Prostate gland (tissue), 2 donors: Measurements from ENCODE around the gene SIRT7.
A peak's percentile ranks its signal among the peaks of the same experiment; 100 is the strongest.

Source experiments
- POLR2A ChIP-seq: fragments of 450-650 bp; IDR thresholded peaks from one replicate; pipeline ENCODE4 v1.6.1; 2016; ENCODE audit warnings: antibody characterized with exemption, mild to moderate bottlenecking
- POLR2AphosphoS5 ChIP-seq: sonication (generic); formaldehyde crosslinking; IDR thresholded peaks from one replicate; pipeline ENCODE4 v1.6.1; 2017; ENCODE audit warnings: antibody characterized with exemption
- TF ChIP-seq, protein P1 (sequence below), 4 experiments: fragments of 200-600 bp in 2 of 4; fragments of 450-650 bp in 2 of 4; sonication (generic) in 2 of 4; IDR thresholded peaks; 1 replicate in 3 of 4; 2 replicates in 1 of 4; pipeline ENCODE4 v1.5.1; 2016 to 2019; ENCODE audit warnings: antibody characterized with exemption in 4 of 4, mild to moderate bottlenecking in 2 of 4, moderate library complexity in 2 of 4

DNA sequence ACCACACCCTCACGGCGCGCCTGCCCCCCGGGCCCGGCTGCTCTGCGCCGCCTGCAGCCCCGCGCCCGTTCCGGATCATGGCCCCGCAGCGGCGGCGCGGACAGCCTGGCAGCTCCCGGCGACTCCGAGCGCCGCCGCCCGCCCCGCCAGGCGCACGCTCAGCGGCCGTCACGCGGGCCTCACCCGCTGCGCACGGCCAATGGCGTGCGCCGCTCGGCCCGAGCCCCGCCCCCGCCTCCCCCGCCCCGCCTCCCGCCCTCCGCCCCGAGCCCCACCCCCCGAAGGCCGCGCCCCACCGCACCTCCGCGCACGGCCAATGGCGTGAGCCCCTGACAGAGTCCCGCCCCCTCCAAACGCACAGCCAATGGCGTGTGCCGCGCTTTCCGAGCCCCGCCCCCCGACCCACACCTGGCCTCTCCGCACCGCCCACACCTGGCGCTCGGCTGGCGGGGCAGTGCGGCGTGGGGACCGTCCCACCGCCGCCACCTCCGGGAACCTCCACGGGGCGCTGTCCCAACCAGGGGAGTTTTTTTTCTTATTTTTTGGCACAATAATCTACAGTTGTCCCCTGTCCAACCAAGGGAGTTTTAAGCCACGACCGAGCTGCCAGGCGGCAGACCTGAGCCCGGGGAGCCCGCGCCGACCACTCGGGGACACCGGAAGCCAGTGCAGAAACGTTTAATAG is 6.6 kb downstream of the SIRT7 start, which contains the start of gene PCYT2:
- TF ChIP-seq POLR2A (no peak), POLR2AphosphoS5 (peak; percentile 76)
- TF ChIP-seq, protein P1, sequence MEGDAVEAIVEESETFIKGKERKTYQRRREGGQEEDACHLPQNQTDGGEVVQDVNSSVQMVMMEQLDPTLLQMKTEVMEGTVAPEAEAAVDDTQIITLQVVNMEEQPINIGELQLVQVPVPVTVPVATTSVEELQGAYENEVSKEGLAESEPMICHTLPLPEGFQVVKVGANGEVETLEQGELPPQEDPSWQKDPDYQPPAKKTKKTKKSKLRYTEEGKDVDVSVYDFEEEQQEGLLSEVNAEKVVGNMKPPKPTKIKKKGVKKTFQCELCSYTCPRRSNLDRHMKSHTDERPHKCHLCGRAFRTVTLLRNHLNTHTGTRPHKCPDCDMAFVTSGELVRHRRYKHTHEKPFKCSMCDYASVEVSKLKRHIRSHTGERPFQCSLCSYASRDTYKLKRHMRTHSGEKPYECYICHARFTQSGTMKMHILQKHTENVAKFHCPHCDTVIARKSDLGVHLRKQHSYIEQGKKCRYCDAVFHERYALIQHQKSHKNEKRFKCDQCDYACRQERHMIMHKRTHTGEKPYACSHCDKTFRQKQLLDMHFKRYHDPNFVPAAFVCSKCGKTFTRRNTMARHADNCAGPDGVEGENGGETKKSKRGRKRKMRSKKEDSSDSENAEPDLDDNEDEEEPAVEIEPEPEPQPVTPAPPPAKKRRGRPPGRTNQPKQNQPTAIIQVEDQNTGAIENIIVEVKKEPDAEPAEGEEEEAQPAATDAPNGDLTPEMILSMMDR (IDR thresholded peaks at IDR 0.05) = peak in 2 of 4 experiments; percentile 39 to 51
